ENCODE data around the gene TRIM46.
"Not testable (repeated sequence)": the region's sequence is repeated elsewhere in the genome, so short reads cannot be mapped to it uniquely, and the experiment has no call there.

TRIM46 gene

GRCh38 chr1:155223047-155223446 is 49.4 kb downstream of the TRIM46 start:
- Mint-ChIP-seq H3K9me3 (no peaks in the 10 kb centered on the region), H3K36me3 (ENCODE audit: low read depth) (peaks cover 9% of the 10 kb centered on the region), H3K4me1 (peaks cover 61% of the 10 kb centered on the region), H3K27ac (no peak overlapping the region), H3K27me3 (ENCODE audit: low read depth, poor library complexity) (no peaks in the 10 kb centered on the region), H3K4me3 (no peak overlapping the region)
- TF ChIP-seq CTCF (IDR thresholded peaks at IDR 0.05), result no peak
- no peak for DNase-seq

- Mint-ChIP-seq H3K4me3 (peak overlapping the region; percentile 91), H3K4me1 (peaks cover 52% of the 10 kb centered on the region)
- not testable (repeated sequence) for DNase-seq; H3K27ac Mint-ChIP-seq; H3K36me3 Mint-ChIP-seq (ENCODE audit: low read depth); H3K9me3 Mint-ChIP-seq; H3K27me3 Mint-ChIP-seq (ENCODE audit: low read depth, poor library complexity)
Observed at GRCh38 chr1:155225404-155225759, 51.7 kb downstream of the TRIM46 start.

GRCh38 chr1:155226188-155226909 is 52.7 kb downstream of the TRIM46 start:
- peak; percentile 70 for DNase-seq
- Mint-ChIP-seq H3K36me3 (ENCODE audit: low read depth) (peaks cover 9% of the 10 kb centered on the region), H3K27me3 (ENCODE audit: low read depth, poor library complexity) (no peaks in the 10 kb centered on the region), H3K4me1 (peaks cover 52% of the 10 kb centered on the region), H3K27ac (peak overlapping the region; percentile 96), H3K9me3 (no peaks in the 10 kb centered on the region), H3K4me3 (peak overlapping the region; percentile 91)
- TF ChIP-seq CTCF (IDR thresholded peaks at IDR 0.05), result peak; percentile 33

- Mint-ChIP-seq H3K4me1 (peaks cover 52% of the 10 kb centered on the region), H3K27me3 (ENCODE audit: low read depth, poor library complexity) (no peaks in the 10 kb centered on the region), H3K4me3 (peak overlapping the region; percentile 91), H3K27ac (peak overlapping the region; percentile 96), H3K36me3 (ENCODE audit: low read depth) (peaks cover 9% of the 10 kb centered on the region), H3K9me3 (no peaks in the 10 kb centered on the region)
- no peak for TF ChIP-seq CTCF (IDR thresholded peaks at IDR 0.05)
- peak; percentile 61 for DNase-seq
Observed at GRCh38 chr1:155226910-155227260, 53.2 kb downstream of the TRIM46 start.

- H3K27me3 Mint-ChIP-seq (ENCODE audit: low read depth, poor library complexity), result no peaks in the 10 kb centered on the region
Observed at GRCh38 chr1:155227261-155228095, 53.8 kb downstream of the TRIM46 start.

More at GRCh38 chr1:155227261-155228095, 53.8 kb downstream of the TRIM46 start:
- no peak for TF ChIP-seq CTCF (IDR thresholded peaks at IDR 0.05)
- H3K36me3 Mint-ChIP-seq (ENCODE audit: low read depth), result peaks cover 5% of the 10 kb centered on the region
- H3K4me3 Mint-ChIP-seq, result peak overlapping the region; percentile 91
- H3K9me3 Mint-ChIP-seq, result no peaks in the 10 kb centered on the region
- DNase-seq, result peak; percentile 98
- H3K4me1 Mint-ChIP-seq, result peaks cover 52% of the 10 kb centered on the region
- peak overlapping the region; percentile 98 for H3K27ac Mint-ChIP-seq

Measured in nephron progenitor cell (in vitro differentiated cells).